SK-N-SH (cell line): ENCODE measurements around the gene TANGO6. TPM values are rescaled to one million over a fixed set of nuclear protein-coding genes. Genes with fewer than 3 reads are reported as not detected.

Source experiments
- CTCF ChIA-PET: fragments of 300-600, 350-600 bp; formaldehyde crosslinking; extraction: SDS; loops from one replicate; lab custom pipeline; 2021; lab: Yijun Ruan, JAX
- POLR2A ChIA-PET: fragments of 350-600 bp; sonication (Branson Sonifier 250); formaldehyde crosslinking; extraction: SDS; loops from one replicate; lab custom pipeline; 2020; ENCODE audit warnings: antibody characterized with exemption, inconsistent platforms; lab: Yijun Ruan, JAX
- DNase-seq: peaks from one replicate; pipeline ENCODE4 v3.0.0; 2012
- H2AFZ ChIP-seq: fragments of 200-600 bp; sonication (generic); 2 replicates; pipeline ENCODE4 v1.8.1; 2016; ENCODE audit warnings: antibody characterized with exemption, mild to moderate bottlenecking, low read depth
- H3F3A ChIP-seq: fragments of 200-600 bp; sonication (generic); replicated peaks from 2 replicates; pipeline ENCODE3; 2016; ENCODE audit warnings: antibody characterized with exemption, mild to moderate bottlenecking; ENCODE audit not compliant: insufficient read depth
- H3K27ac ChIP-seq, 2 experiments: fragments of 200-500 bp in 1 of 2; fragments of 200-600 bp in 1 of 2; sonication (Bioruptor generic) in 1 of 2; sonication (generic), shearing (Covaris generic) in 1 of 2; 2 replicates each; pipeline versions ENCODE4 v1.5.1 to v1.6.1; 2014 to 2016; ENCODE audit warnings: low read depth in 2 of 2, inconsistent platforms in 1 of 2, low read length in 1 of 2, mild to moderate bottlenecking in 1 of 2, mixed read lengths in 1 of 2
- H3K27me3 ChIP-seq: fragments of 200-600 bp; sonication (generic), shearing (Covaris generic); 2 replicates; pipeline ENCODE4 v1.6.1; 2016; ENCODE audit warnings: mixed run types; ENCODE audit not compliant: insufficient read depth
- H3K36me3 ChIP-seq, 2 experiments: fragments of 200-500 bp in 1 of 2; fragments of 200-600 bp in 1 of 2; sonication (Bioruptor generic) in 1 of 2; sonication (generic) in 1 of 2; replicated peaks in 1 of 2; 2 replicates each; pipeline versions ENCODE3 to v1.5.1; 2014 to 2016; ENCODE audit warnings: low read length in 1 of 2, mild to moderate bottlenecking in 1 of 2; ENCODE audit not compliant: insufficient read depth in 2 of 2, control insufficient read depth in 1 of 2
- H3K4me1 ChIP-seq, 2 experiments: fragments of 200-500 bp in 1 of 2; fragments of 200-600 bp in 1 of 2; sonication (Bioruptor generic) in 1 of 2; sonication (generic), shearing (Covaris generic) in 1 of 2; 2 replicates each; pipeline versions ENCODE4 v1.5.1 to v1.6.1; 2014 to 2016; ENCODE audit warnings: low read depth in 1 of 2, low read length in 1 of 2, mixed run types in 1 of 2; ENCODE audit not compliant: insufficient read depth in 2 of 2, control insufficient read depth in 1 of 2
- H3K4me2 ChIP-seq: fragments of 200-600 bp; sonication (generic), shearing (Covaris generic); 2 replicates; pipeline ENCODE4 v1.6.1; 2017; ENCODE audit warnings: mixed run types
- H3K4me3 ChIP-seq, 2 experiments: fragments of 200-500 bp in 1 of 2; fragments of 200-600 bp in 1 of 2; sonication (Bioruptor generic) in 1 of 2; sonication (generic), shearing (Covaris generic) in 1 of 2; 2 replicates each; pipeline versions ENCODE4 v1.5.1 to v1.8.1; 2014 to 2016; ENCODE audit warnings: low read depth in 2 of 2, inconsistent platforms in 1 of 2, low read length in 1 of 2, mild to moderate bottlenecking in 1 of 2, mixed read lengths in 1 of 2, moderate library complexity in 1 of 2
- H3K79me2 ChIP-seq: fragments of 200-600 bp; sonication (generic); 2 replicates; pipeline ENCODE4 v1.8.1; 2017; ENCODE audit warnings: mild to moderate bottlenecking; ENCODE audit not compliant: insufficient read depth
- H3K9ac ChIP-seq: fragments of 200-600 bp; sonication (generic); 2 replicates; pipeline ENCODE4 v1.6.1; 2017; ENCODE audit warnings: mixed run types
- H3K9me2 ChIP-seq: fragments of 200-600 bp; sonication (generic); 2 replicates; pipeline ENCODE4 v1.6.1; 2017; ENCODE audit warnings: mixed run types
- H3K9me3 ChIP-seq: fragments of 200-600 bp; sonication (generic); 2 replicates; pipeline ENCODE4 v1.6.1; 2017; ENCODE audit warnings: mixed run types, mild to moderate bottlenecking, moderate library complexity
- H4K20me1 ChIP-seq: fragments of 200-600 bp; sonication (generic); 2 replicates; pipeline ENCODE4 v1.6.1; 2017; ENCODE audit warnings: mild to moderate bottlenecking, mixed run types; ENCODE audit not compliant: insufficient read depth
- CHD2 ChIP-seq: fragments of 150-350 bp; IDR thresholded peaks from 2 replicates; pipeline ENCODE4 v1.6.1; 2018; ENCODE audit warnings: low read length; ENCODE audit not compliant: partially characterized antibody
- ELF1 ChIP-seq: IDR thresholded peaks from 2 replicates; pipeline ENCODE4 v1.4.0; 2012
- EZH2phosphoT487 ChIP-seq: fragments of 200-600 bp; sonication (generic); IDR thresholded peaks from 2 replicates; pipeline ENCODE4 v1.6.1; 2017; ENCODE audit warnings: low read depth, mixed run types, mild to moderate bottlenecking, antibody characterized with exemption, moderate library complexity, borderline replicate concordance
- FOXJ3 ChIP-seq: sonication (generic); formaldehyde crosslinking; IDR thresholded peaks from 2 replicates; pipeline ENCODE4 v1.5.1; 2020; ENCODE audit warnings: mild to moderate bottlenecking, missing genetic modification reagents
- IRF3 ChIP-seq: fragments of 150-350 bp; IDR thresholded peaks from 2 replicates; pipeline ENCODE4 v1.6.1; 2016; ENCODE audit warnings: mild to moderate bottlenecking, low read depth, low read length
- JUND ChIP-seq: IDR thresholded peaks from 2 replicates; pipeline ENCODE4 v1.4.0; 2012
- MAX ChIP-seq: IDR thresholded peaks from 2 replicates; pipeline ENCODE4 v1.4.0; 2012; ENCODE audit warnings: low read depth
- MEF2A ChIP-seq: IDR thresholded peaks from 2 replicates; pipeline ENCODE4 v1.4.0; 2012; ENCODE audit warnings: low read depth, borderline replicate concordance
- NFIC ChIP-seq: IDR thresholded peaks from 2 replicates; pipeline ENCODE4 v1.4.0; 2012; ENCODE audit warnings: borderline replicate concordance
- PBX3 ChIP-seq: IDR thresholded peaks from 2 replicates; pipeline ENCODE4; 2012
- REST ChIP-seq: IDR thresholded peaks from 2 replicates; pipeline ENCODE4 v1.6.1; 2012; ENCODE audit warnings: mild to moderate bottlenecking, low read depth, low read length, moderate library complexity
- RFX5 ChIP-seq: IDR thresholded peaks from 2 replicates; pipeline ENCODE4 v1.6.1; 2012; ENCODE audit warnings: mild to moderate bottlenecking, improper control_type of control experiment, low read length
- RXRA ChIP-seq: IDR thresholded peaks from 2 replicates; pipeline ENCODE4 v1.4.0; 2012; ENCODE audit warnings: low read depth, mild to moderate bottlenecking, borderline replicate concordance
- SIN3A ChIP-seq: IDR thresholded peaks from 2 replicates; pipeline ENCODE4 v1.6.1; 2012; ENCODE audit warnings: low read depth, mild to moderate bottlenecking, low read length, moderate library complexity, borderline replicate concordance
- TAF1 ChIP-seq: IDR thresholded peaks from 2 replicates; pipeline ENCODE4 v1.6.1; 2012; ENCODE audit warnings: low read depth, mild to moderate bottlenecking, low read length, moderate library complexity, borderline replicate concordance
- USF1 ChIP-seq: IDR thresholded peaks from 2 replicates; pipeline ENCODE4 v1.4.0; 2012; ENCODE audit warnings: low read depth, borderline replicate concordance
- USF2 ChIP-seq: fragments of 150-350 bp; IDR thresholded peaks from 2 replicates; pipeline ENCODE4 v1.6.1; 2017; ENCODE audit warnings: antibody characterized with exemption, low read length, low read depth, borderline replicate concordance
- WGBS: methylation state at CpG from one replicate; pipeline ENCODE4 v1.1.6; 2017; ENCODE audit warnings: low lambda C conversion rate; 5-methylcytosine and 5-hydroxymethylcytosine counted together
- polyA plus RNA-seq, 3 experiments: library from polyadenylated mRNA; depleted of rRNA; stranded (reverse); fragments of >200 nt; gene quantifications; 2 replicates each; pipeline ENCODE4 v1.2.3, GENCODE V29; 2012

TANGO6 gene
- polyA plus RNA-seq, 1 of the 3 experiments (the other 2 are of a cell fraction), result 5.5 TPM

GRCh38 chr16:69064764-69065313 is 221.5 kb downstream of the TANGO6 start (continued):
- TF ChIP-seq USF2, result no peak
- TF ChIP-seq MEF2A, result no peak
- TF ChIP-seq RXRA, result no peak
- no peak for TF ChIP-seq REST
- no peak for TF ChIP-seq NFIC

GRCh38 chr16:69069504-69069903 is 226.2 kb downstream of the TANGO6 start:
- Histone ChIP-seq H3K9me3 (no peaks in the 10 kb centered on the region), H3K79me2 (no peaks in the 10 kb centered on the region), H2AFZ (no peak overlapping the region), H3K9ac (no peak overlapping the region), H4K20me1 (no peaks in the 10 kb centered on the region), H3K9me2 (no peaks in the 10 kb centered on the region), H3F3A (peaks cover 17% of the 10 kb centered on the region), H3K4me3 (no peak overlapping the region), H3K4me2 (no peak overlapping the region), H3K4me1 (peaks cover 0 to 23% of the 10 kb centered on the region in 2 experiments; a peak in 2 of 4 replicates), H3K27ac (no peak overlapping the region), H3K36me3 (no peaks in the 10 kb centered on the region), H3K27me3 (no peaks in the 10 kb centered on the region)
- DNase-seq, result no peak
- CTCF ChIA-PET, result no interaction called here
- TF ChIP-seq EZH2phosphoT487 (no peak), JUND (no peak), USF1 (no peak), CHD2 (no peak), MAX (no peak), RFX5 (no peak), PBX3 (no peak), ELF1 (no peak), FOXJ3 (no peak), TAF1 (no peak), SIN3A (no peak), IRF3 (no peak)
- 96% methylated on average over 5 of the region's 5 CpGs for WGBS
- POLR2A ChIA-PET, result no interaction called here
